Measurements from ENCODE around the gene DHRS12. TPM values are rescaled to one million over a fixed set of nuclear protein-coding genes. Genes with fewer than 3 reads are reported as not detected.

Gene DHRS12
- total RNA-seq, 1 experiment from 2014 or later, result 6.9 TPM

- no peak overlapping the region for H3K27ac ChIP-seq
- H3K9me3 ChIP-seq (ENCODE audit: insufficient read depth, low read depth), result no peaks in the 10 kb centered on the region
- H3K9me2 ChIP-seq (ENCODE audit: insufficient read depth), result no peaks in the 10 kb centered on the region
- H3K4me3 ChIP-seq, result no peak overlapping the region
- no peak for DNase-seq
- no peaks in the 10 kb centered on the region for H4K20me1 ChIP-seq (ENCODE audit: insufficient read depth)
- H3K79me2 ChIP-seq (ENCODE audit: low read depth), result no peaks in the 10 kb centered on the region
- no peak overlapping the region for H2AFZ ChIP-seq
- H3K4me2 ChIP-seq, result no peak overlapping the region
- peaks cover 61% of the 10 kb centered on the region for H3K27me3 ChIP-seq (ENCODE audit: insufficient read depth, low read depth)
- no peaks in the 10 kb centered on the region for H3K4me1 ChIP-seq (replicated peaks; ENCODE audit: insufficient read depth)
- CTCF ChIA-PET, result no interaction called here
- H3K36me3 ChIP-seq (ENCODE audit: low read depth), result no peaks in the 10 kb centered on the region
- intact Hi-C loops (cut with micrococcal nuclease; ENCODE audit: unreplicated experiment), result no loop called here
- TF ChIP-seq EZH2 (IDR thresholded peaks at IDR 0.05; ENCODE audit: low read depth), result no peak
- TF ChIP-seq, protein P1, sequence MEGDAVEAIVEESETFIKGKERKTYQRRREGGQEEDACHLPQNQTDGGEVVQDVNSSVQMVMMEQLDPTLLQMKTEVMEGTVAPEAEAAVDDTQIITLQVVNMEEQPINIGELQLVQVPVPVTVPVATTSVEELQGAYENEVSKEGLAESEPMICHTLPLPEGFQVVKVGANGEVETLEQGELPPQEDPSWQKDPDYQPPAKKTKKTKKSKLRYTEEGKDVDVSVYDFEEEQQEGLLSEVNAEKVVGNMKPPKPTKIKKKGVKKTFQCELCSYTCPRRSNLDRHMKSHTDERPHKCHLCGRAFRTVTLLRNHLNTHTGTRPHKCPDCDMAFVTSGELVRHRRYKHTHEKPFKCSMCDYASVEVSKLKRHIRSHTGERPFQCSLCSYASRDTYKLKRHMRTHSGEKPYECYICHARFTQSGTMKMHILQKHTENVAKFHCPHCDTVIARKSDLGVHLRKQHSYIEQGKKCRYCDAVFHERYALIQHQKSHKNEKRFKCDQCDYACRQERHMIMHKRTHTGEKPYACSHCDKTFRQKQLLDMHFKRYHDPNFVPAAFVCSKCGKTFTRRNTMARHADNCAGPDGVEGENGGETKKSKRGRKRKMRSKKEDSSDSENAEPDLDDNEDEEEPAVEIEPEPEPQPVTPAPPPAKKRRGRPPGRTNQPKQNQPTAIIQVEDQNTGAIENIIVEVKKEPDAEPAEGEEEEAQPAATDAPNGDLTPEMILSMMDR (conservative IDR thresholded peaks at IDR 0.05), result no peak
- H3F3A ChIP-seq (ENCODE audit: insufficient read depth, low read depth), result no peaks in the 10 kb centered on the region
- POLR2A ChIA-PET (ENCODE audit: unreplicated experiment), result no interaction called here
- no TSS peak for BruUV-seq (replicated peaks)
Measured at GRCh38 chr13:51822106-51822815, 18.3 kb upstream of the DHRS12 start.

DNA sequence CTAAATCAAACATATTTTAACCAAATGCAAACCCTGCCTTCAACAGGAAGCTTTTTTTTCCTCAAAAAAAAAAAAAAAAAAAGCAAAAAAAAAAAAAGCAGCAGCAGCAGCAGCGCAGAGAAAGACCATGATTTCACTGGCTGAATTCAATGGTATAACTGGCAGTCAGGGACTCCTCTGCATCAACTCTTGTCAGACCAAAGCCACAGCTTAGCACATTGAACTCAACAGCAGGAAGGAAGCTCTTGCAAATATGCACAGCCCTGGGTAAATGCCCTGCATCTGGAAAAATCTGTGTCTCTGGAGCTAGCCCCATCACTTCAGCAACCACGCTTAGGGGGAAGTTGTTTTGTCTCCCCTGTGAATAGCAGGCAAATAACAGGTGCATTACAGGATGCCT, 17.6 kb upstream of the DHRS12 start:
- intact Hi-C loops (cut with micrococcal nuclease; ENCODE audit: unreplicated experiment), result no loop called here

GRCh38 chr13:51820016-51820597, 16.1 kb upstream of the DHRS12 start:
- peaks cover 60% of the 10 kb centered on the region for H3K27me3 ChIP-seq (ENCODE audit: insufficient read depth, low read depth)
- no peaks in the 10 kb centered on the region for H3K36me3 ChIP-seq (ENCODE audit: low read depth)
- H3F3A ChIP-seq (ENCODE audit: insufficient read depth, low read depth), result no peaks in the 10 kb centered on the region
- TF ChIP-seq, protein P1 (conservative IDR thresholded peaks at IDR 0.05), result no peak
- TF ChIP-seq EZH2 (IDR thresholded peaks at IDR 0.05; ENCODE audit: low read depth), result no peak
- no peaks in the 10 kb centered on the region for H3K79me2 ChIP-seq (ENCODE audit: low read depth)
- H2AFZ ChIP-seq, result no peak overlapping the region
- H4K20me1 ChIP-seq (ENCODE audit: insufficient read depth), result no peaks in the 10 kb centered on the region
- H3K4me1 ChIP-seq (replicated peaks; ENCODE audit: insufficient read depth), result peaks cover 10% of the 10 kb centered on the region; the same call in 1 of the 2 replicates
- POLR2A ChIA-PET (ENCODE audit: unreplicated experiment), result no interaction called here
- intact Hi-C loops (cut with micrococcal nuclease; ENCODE audit: unreplicated experiment), result no loop called here
- DNase-seq, result no peak
- H3K9me2 ChIP-seq (ENCODE audit: insufficient read depth), result no peaks in the 10 kb centered on the region
- no peak overlapping the region for H3K4me3 ChIP-seq
- CTCF ChIA-PET, result no interaction called here
- H3K9me3 ChIP-seq (ENCODE audit: insufficient read depth, low read depth), result no peaks in the 10 kb centered on the region
- H3K27ac ChIP-seq, result no peak overlapping the region
- no TSS peak for BruUV-seq (replicated peaks)
- H3K4me2 ChIP-seq, result no peak overlapping the region

More for the DNA sequence above, 17.6 kb upstream of the DHRS12 start:
- Histone ChIP-seq H3K79me2 (ENCODE audit: low read depth) (no peaks in the 10 kb centered on the region), H2AFZ (no peak overlapping the region), H3K4me2 (no peak overlapping the region), H3F3A (ENCODE audit: insufficient read depth, low read depth) (no peaks in the 10 kb centered on the region), H4K20me1 (ENCODE audit: insufficient read depth) (no peaks in the 10 kb centered on the region), H3K27ac (no peak overlapping the region), H3K27me3 (ENCODE audit: insufficient read depth, low read depth) (peaks cover 56% of the 10 kb centered on the region), H3K9me3 (ENCODE audit: insufficient read depth, low read depth) (no peaks in the 10 kb centered on the region), H3K4me1 (replicated peaks; ENCODE audit: insufficient read depth) (peaks cover 4% of the 10 kb centered on the region; the same call in 1 of the 2 replicates), H3K9me2 (ENCODE audit: insufficient read depth) (no peaks in the 10 kb centered on the region), H3K4me3 (no peak overlapping the region), H3K36me3 (ENCODE audit: low read depth) (no peaks in the 10 kb centered on the region)
- no peak for DNase-seq
- TF ChIP-seq EZH2 (IDR thresholded peaks at IDR 0.05; ENCODE audit: low read depth), result no peak
- TF ChIP-seq, protein P1 (conservative IDR thresholded peaks at IDR 0.05), result no peak
- ChIA-PET POLR2A (ENCODE audit: unreplicated experiment) (no interaction called here), CTCF (no interaction called here)
- BruUV-seq (replicated peaks), result no TSS peak

All from PC-9 (cell line).